Ramos (cell line): ENCODE measurements around the gene ZNF490.

Experiments used
- in situ Hi-C: fragments of 300-500 bp; cut with MboI; formaldehyde crosslinking; loops from one replicate; pipeline ENCODE4 v1.14.3; 2022; ENCODE audit warnings: low sequenced_read_pairs; ENCODE audit not compliant: unreplicated experiment

ZNF490 gene

GRCh38 chr19:12546068-12546467 lies 64.5 kb downstream of the ZNF490 start:
- in situ Hi-C loops = no loop called here

- in situ Hi-C loops = no loop called here
These were observed 65.3 kb downstream of the ZNF490 start for GRCh38 chr19:12545267-12545666.

- in situ Hi-C loops = no loop called here
These were observed 66.2 kb downstream of the ZNF490 start for GRCh38 chr19:12544401-12544876.

GRCh38 chr19:12543855-12544254 lies 66.8 kb downstream of the ZNF490 start:
- in situ Hi-C loops = no loop called here
